AG04450 (cell line): ENCODE results near the gene NDST3. TPM values are rescaled to one million over a fixed set of nuclear protein-coding genes. Genes with fewer than 3 reads are reported as not detected.
A peak's percentile ranks its signal among the peaks of the same experiment; 100 is the strongest.
"Not testable (repeated sequence)": the region's sequence is repeated elsewhere in the genome, so short reads cannot be mapped to it uniquely, and the experiment has no call there.

Experiments
- CTCF ChIA-PET: fragments of 300-600, 350-600 bp; formaldehyde crosslinking; extraction: SDS; loops from one replicate; lab custom pipeline; 2022; ENCODE audit warnings: antibody characterized with exemption, inconsistent platforms; lab: Charles Lee
- POLR2A ChIA-PET: fragments of 350-600 bp; formaldehyde crosslinking; extraction: SDS; loops from one replicate; lab custom pipeline; 2021; ENCODE audit warnings: antibody characterized with exemption, inconsistent platforms; lab: Yijun Ruan, JAX
- DNase-seq: peaks from one replicate; pipeline ENCODE4 v3.0.0-alpha.2; 2011; ENCODE audit warnings: low read depth, low spot score
- H3K27ac ChIP-seq: one replicate; pipeline ENCODE4 v1.5.1; 2012; ENCODE audit warnings: low read depth, low read length, control low read depth
- H3K27me3 ChIP-seq: one replicate; pipeline ENCODE4 v1.6.0; 2012; ENCODE audit warnings: low read length; ENCODE audit not compliant: control insufficient read depth, insufficient read depth
- H3K4me3 ChIP-seq: 2 replicates; pipeline ENCODE4 v1.5.1; 2011; ENCODE audit warnings: mild to moderate bottlenecking, low read depth, low read length, control low read depth
- H3K9me3 ChIP-seq: 2 replicates; pipeline ENCODE4 v1.5.1; 2012; ENCODE audit warnings: low read length; ENCODE audit not compliant: control insufficient read depth, insufficient read depth
- CTCF ChIP-seq: IDR thresholded peaks from 2 replicates; pipeline ENCODE4 v1.5.1; 2011; ENCODE audit warnings: low read depth, low read length, control low read depth, inconsistent platforms
- polyA plus RNA-seq: library from polyadenylated mRNA; depleted of rRNA; stranded (reverse); fragments of >200 nt; gene quantifications from 2 replicates; pipeline ENCODE4 v1.2.3, GENCODE V29; 2011

The NDST3 gene
- polyA plus RNA-seq, 1 experiment, result 0.02 TPM

GRCh38 chr4:118259111-118259510, 224.8 kb downstream of the NDST3 start:
- H3K9me3 ChIP-seq, result no peaks in the 10 kb centered on the region
- no peaks in the 10 kb centered on the region for H3K27me3 ChIP-seq
- TF ChIP-seq CTCF, result no peak
- POLR2A ChIA-PET, result no interaction called here
- H3K27ac ChIP-seq, result no peak overlapping the region
- DNase-seq, result no peak
- no peak overlapping the region for H3K4me3 ChIP-seq
- CTCF ChIA-PET, result no interaction called here

GRCh38 chr4:118260309-118260708, 226.0 kb downstream of the NDST3 start:
- CTCF ChIA-PET, result interaction anchor here (0.8 to 2.6 kb wide), 2 partner anchors 11 to 35 kb away, joined by 3 to 14 read pairs; no protein-coding TSS in a partner anchor

GRCh38 chr4:118264096-118264495, 229.8 kb downstream of the NDST3 start:
- DNase-seq, result no peak
- POLR2A ChIA-PET, result no interaction called here
- TF ChIP-seq CTCF, result no peak
- Histone ChIP-seq H3K4me3 (no peak overlapping the region), H3K9me3 (no peaks in the 10 kb centered on the region; the same call in 1 of the 2 replicates), H3K27ac (no peak overlapping the region), H3K27me3 (no peaks in the 10 kb centered on the region)
- CTCF ChIA-PET, result interaction anchor here (1.2 to 1.5 kb wide), 3 partner anchors 9 to 188 kb away, joined by 3 to 4 read pairs (median 4); no protein-coding TSS in a partner anchor

More at GRCh38 chr4:118260309-118260708, 226.0 kb downstream of the NDST3 start:
- no peak overlapping the region for H3K27ac ChIP-seq
- DNase-seq, result no peak
- no peaks in the 10 kb centered on the region for H3K27me3 ChIP-seq
- H3K9me3 ChIP-seq, result no peaks in the 10 kb centered on the region; the same call in 1 of the 2 replicates
- POLR2A ChIA-PET, result no interaction called here
- no peak overlapping the region for H3K4me3 ChIP-seq
- no peak for TF ChIP-seq CTCF

GRCh38 chr4:118265312-118266144, 231.2 kb downstream of the NDST3 start:
- ChIA-PET CTCF (interaction anchor here (1.5 kb wide), 1 partner anchor 41 kb away, joined by 4 read pairs; no protein-coding TSS in a partner anchor), POLR2A (no interaction called here)
- TF ChIP-seq CTCF, result no peak
- Histone ChIP-seq H3K9me3 (no peaks in the 10 kb centered on the region; the same call in 1 of the 2 replicates), H3K4me3 (peak overlapping the region; percentile 58), H3K27ac (no peak overlapping the region), H3K27me3 (no peaks in the 10 kb centered on the region)
- no peak for DNase-seq

- CTCF ChIA-PET, H3K4me3 ChIP-seq, DNase-seq, POLR2A ChIA-PET, H3K27me3 ChIP-seq, H3K27ac ChIP-seq, H3K9me3 ChIP-seq: not testable (repeated sequence)
Measured at GRCh38 chr4:118266145-118266496, 231.8 kb downstream of the NDST3 start.
